DOHH2 (cell line): ENCODE results near the gene LBP.

Source experiments
- EZH2phosphoT487 ChIP-seq: fragments of 200-600 bp; sonication (generic); IDR thresholded peaks from 2 replicates; pipeline ENCODE4 v1.6.1; 2017; ENCODE audit warnings: borderline replicate concordance, mild to moderate bottlenecking, antibody characterized with exemption, low read length, moderate library complexity, mixed read lengths
- TF ChIP-seq, protein P1 (sequence below): fragments of 200-600 bp; sonication (generic); IDR thresholded peaks from one replicate; pipeline ENCODE4 v1.5.1; 2014; ENCODE audit warnings: antibody characterized with exemption, mild to moderate bottlenecking, low read depth, low read length; ENCODE audit not compliant: poor library complexity, severe bottlenecking

DNA sequence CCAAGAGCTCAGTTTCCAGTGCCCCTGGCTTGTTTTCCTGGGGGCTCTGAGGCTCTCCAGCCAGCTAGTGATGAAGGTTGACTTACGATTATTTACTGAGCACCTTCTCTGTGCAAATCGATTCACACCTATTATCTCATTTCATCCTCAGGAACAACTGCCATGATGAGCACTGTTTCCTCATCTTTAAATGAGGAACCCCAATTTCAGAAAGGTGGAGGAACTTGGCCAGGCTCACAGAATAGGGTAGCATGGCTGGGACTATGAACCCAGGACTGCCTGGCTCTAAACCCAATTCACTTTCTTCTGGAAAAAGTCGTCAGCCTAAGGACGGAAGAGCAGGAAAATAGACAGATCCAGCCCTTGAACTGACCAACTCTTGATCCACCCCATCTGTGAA is 45.8 kb upstream of the LBP start:
- TF ChIP-seq, protein P1, sequence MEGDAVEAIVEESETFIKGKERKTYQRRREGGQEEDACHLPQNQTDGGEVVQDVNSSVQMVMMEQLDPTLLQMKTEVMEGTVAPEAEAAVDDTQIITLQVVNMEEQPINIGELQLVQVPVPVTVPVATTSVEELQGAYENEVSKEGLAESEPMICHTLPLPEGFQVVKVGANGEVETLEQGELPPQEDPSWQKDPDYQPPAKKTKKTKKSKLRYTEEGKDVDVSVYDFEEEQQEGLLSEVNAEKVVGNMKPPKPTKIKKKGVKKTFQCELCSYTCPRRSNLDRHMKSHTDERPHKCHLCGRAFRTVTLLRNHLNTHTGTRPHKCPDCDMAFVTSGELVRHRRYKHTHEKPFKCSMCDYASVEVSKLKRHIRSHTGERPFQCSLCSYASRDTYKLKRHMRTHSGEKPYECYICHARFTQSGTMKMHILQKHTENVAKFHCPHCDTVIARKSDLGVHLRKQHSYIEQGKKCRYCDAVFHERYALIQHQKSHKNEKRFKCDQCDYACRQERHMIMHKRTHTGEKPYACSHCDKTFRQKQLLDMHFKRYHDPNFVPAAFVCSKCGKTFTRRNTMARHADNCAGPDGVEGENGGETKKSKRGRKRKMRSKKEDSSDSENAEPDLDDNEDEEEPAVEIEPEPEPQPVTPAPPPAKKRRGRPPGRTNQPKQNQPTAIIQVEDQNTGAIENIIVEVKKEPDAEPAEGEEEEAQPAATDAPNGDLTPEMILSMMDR = no peak
- TF ChIP-seq EZH2phosphoT487 = no peak
